Aorta (tissue), 5 donors: ENCODE results near the gene GOLGA8O. TPM values are rescaled to one million over a fixed set of nuclear protein-coding genes. Genes with fewer than 3 reads are reported as not detected.
A peak's percentile ranks its signal among the peaks of the same experiment; 100 is the strongest.
"Not testable (repeated sequence)": the region's sequence is repeated elsewhere in the genome, so short reads cannot be mapped to it uniquely, and the experiment has no call there.

Experiments used
- ATAC-seq: fragments of 200-7000 bp; cut with Tn5 transposase; one replicate; pipeline ENCODE4 v1.9.1; 2022; ENCODE audit warnings: moderate library complexity; ENCODE audit not compliant: low FRiP score
- DNase-seq, 2 donors: peaks; one replicate each; pipeline ENCODE4 v3.0.0-alpha.2; 2020
- H3K27ac ChIP-seq, 2 donors: one replicate each; pipeline ENCODE4 v1.5.1; 2013; ENCODE audit warnings: low read length in 2 of 2, mild to moderate bottlenecking in 2 of 2, moderate library complexity in 2 of 2, control low read depth in 1 of 2, inconsistent platforms in 1 of 2, low read depth in 1 of 2
- H3K27me3 ChIP-seq, 2 donors: one replicate each; pipeline ENCODE4 v1.6.1; 2013; ENCODE audit warnings: control low read depth in 1 of 2, low read length in 1 of 2, mild to moderate bottlenecking in 1 of 2, moderate library complexity in 1 of 2; ENCODE audit not compliant: insufficient read depth in 2 of 2, control insufficient read depth in 1 of 2
- H3K36me3 ChIP-seq, 2 donors: one replicate each; pipeline ENCODE4 v1.6.1; 2013; ENCODE audit warnings: control low read depth in 1 of 2, low read length in 1 of 2, mild to moderate bottlenecking in 1 of 2; ENCODE audit not compliant: insufficient read depth in 2 of 2, control insufficient read depth in 1 of 2
- H3K4me1 ChIP-seq, 2 donors: one replicate each; pipeline ENCODE4 v1.6.1; 2013; ENCODE audit warnings: low read length in 2 of 2, control low read depth in 1 of 2, mild to moderate bottlenecking in 1 of 2, moderate library complexity in 1 of 2; ENCODE audit not compliant: insufficient read depth in 2 of 2, control insufficient read depth in 1 of 2
- H3K4me3 ChIP-seq, 2 donors: one replicate each; pipeline ENCODE4 v1.5.1; 2013; ENCODE audit warnings: low read length in 2 of 2, control low read depth in 1 of 2, mild to moderate bottlenecking in 1 of 2
- H3K9me3 ChIP-seq: one replicate; pipeline ENCODE4 v1.6.1; 2013; ENCODE audit warnings: mild to moderate bottlenecking, low read length; ENCODE audit not compliant: control insufficient read depth
- WGBS, 2 donors: extraction: QIAGEN DNeasy Blood & Tissue Kit; methylation state at CpG; one replicate each; pipeline ENCODE4 v1.1.7; 2013; 5-methylcytosine and 5-hydroxymethylcytosine counted together
- intact Hi-C, 2 donors: fragments of 100-400 bp; cut with DNase I; formaldehyde crosslinking; loops; one replicate each; pipeline versions ENCODE4 v1.14.2 to v1.15.0; 2022
- polyA plus RNA-seq, 2 donors: library from polyadenylated mRNA; stranded (reverse); fragments of 200-250 nt; gene quantifications; one replicate each; pipeline ENCODE4 v1.2.3, GENCODE V29; 2013
- total RNA-seq, 2 donors: library from RNA; stranded (reverse); fragmentation: NEBNext Ultra II Directional; extraction: Animal tissue kit (Norgen Biotek cat#: 25700); gene quantifications; one replicate each; pipeline ENCODE4 v1.2.1, GENCODE V29; 2021
- donor health status: healthy with polysubstance abuse.
- donor health status: Bipolar disorder and iron deficiency.
- donor health status: DM: no; HTN: no; CAD: no.
- donor health status: DM: no; HTN: no; CAD: no.
- donor health status: DM: yes; HTN: yes; CAD: no.

Gene GOLGA8O
- total and polyA plus RNA-seq, 4 donors = 1.4 to 13.0 (median 3.0) TPM

DNA sequence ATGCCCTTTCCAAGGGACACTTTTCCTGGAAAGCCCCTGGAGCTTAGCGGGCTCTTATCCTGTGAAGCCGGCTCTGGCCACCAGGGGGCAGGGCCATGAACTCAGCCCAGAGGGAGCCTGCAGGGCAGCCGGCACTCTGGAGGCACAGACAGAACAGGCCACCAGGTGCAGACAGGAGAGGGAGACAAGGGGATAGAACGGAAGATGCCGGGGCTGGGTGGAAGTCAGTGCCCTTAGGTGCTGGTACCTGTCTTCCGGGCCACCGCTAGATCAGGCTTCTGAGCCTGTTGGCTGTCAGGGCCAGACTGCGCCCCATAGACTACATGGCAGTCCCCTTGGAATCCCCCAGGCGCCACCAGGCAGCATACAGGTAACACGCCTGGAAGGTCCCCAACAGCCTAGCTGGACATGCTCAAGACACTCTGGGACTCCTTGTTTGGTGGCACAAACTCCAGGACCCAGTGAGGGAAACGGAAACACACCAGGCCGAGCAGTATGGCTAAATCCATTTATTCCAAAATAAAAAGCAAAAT lies 14.9 kb downstream of the GOLGA8O start:
- H3K9me3 ChIP-seq, H3K36me3 ChIP-seq, ATAC-seq, H3K4me1 ChIP-seq, H3K27me3 ChIP-seq, H3K27ac ChIP-seq, intact Hi-C loops, H3K4me3 ChIP-seq, DNase-seq: not testable (repeated sequence)
- 38% methylated on average over 5 of the region's 12 CpGs; no CpG with 5 or more reads in 1 of the 2 donors for WGBS, 2 donors

GRCh38 chr15:32434102-32434963 lies 21.1 kb downstream of the GOLGA8O start:
- DNase-seq, H3K36me3 ChIP-seq, H3K4me3 ChIP-seq, H3K27me3 ChIP-seq, intact Hi-C loops, H3K27ac ChIP-seq, H3K9me3 ChIP-seq, H3K4me1 ChIP-seq: not testable (repeated sequence)
- peak; percentile 91 for ATAC-seq
- no CpG with 5 or more reads among the region's 73 CpGs for WGBS, 2 donors

- H3K4me1 ChIP-seq, H3K36me3 ChIP-seq, H3K9me3 ChIP-seq, ATAC-seq, H3K4me3 ChIP-seq, H3K27ac ChIP-seq, DNase-seq, intact Hi-C loops, H3K27me3 ChIP-seq: not testable (repeated sequence)
- 0% methylated on average over 1 of the region's 4 CpGs for WGBS, 2 donors
Observed at GRCh38 chr15:32427635-32428034, 27.8 kb downstream of the GOLGA8O start.

DNA sequence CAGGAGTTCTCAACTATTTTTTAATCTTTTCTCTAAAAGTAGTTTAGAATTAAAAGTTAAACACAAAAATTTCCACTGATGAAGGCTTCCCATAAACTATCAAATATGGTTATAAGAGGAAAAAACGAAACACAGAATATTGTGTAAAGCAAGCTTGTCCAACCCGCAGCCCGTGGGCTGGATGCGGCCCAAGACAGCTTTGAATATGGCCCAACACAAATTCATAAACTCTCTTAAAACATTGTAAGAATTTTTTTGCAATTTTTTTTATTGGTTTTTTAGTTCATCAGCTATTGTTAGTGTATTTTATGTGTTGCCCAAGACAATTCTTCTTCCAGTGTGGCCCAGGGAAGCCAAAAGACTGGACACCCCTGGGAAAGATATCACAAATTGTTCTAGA lies 28.9 kb downstream of the GOLGA8O start:
- intact Hi-C loops, H3K27ac ChIP-seq, H3K4me3 ChIP-seq, H3K27me3 ChIP-seq, H3K4me1 ChIP-seq, H3K9me3 ChIP-seq, H3K36me3 ChIP-seq: not testable (repeated sequence)
- DNase-seq (peak; percentile 58 to 65), ATAC-seq (peak; percentile 60)
- WGBS, 2 donors = 4 to 7% methylated on average over 4 of the region's 4 CpGs

DNA sequence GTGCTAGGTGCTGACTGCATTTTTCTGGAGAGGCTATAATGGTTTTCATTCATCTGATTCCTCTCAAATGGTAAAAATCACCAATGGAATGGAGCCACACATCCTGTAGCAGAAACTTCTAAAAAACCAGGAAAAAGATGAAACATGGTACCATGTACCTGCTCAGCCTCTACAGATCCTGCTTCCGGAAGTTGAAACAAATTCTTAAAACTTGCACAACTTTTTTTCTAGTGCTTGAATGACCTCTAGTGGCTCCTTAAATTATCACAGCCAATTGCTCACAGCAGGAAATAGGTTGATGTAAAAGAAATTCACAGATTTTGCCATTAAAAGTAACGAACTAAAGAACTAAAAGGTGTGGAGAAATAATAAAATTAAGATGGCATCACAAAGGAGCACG lies 47.5 kb downstream of the GOLGA8O start:
- H3K9me3 ChIP-seq, DNase-seq, H3K4me1 ChIP-seq, H3K36me3 ChIP-seq, intact Hi-C loops, ATAC-seq, H3K4me3 ChIP-seq, H3K27me3 ChIP-seq, H3K27ac ChIP-seq: not testable (repeated sequence)
- 4 to 6% methylated on average over 2 of the region's 3 CpGs for WGBS, 2 donors

- intact Hi-C loops = not testable (repeated sequence)
- WGBS, 2 donors = no CpG with 5 or more reads among the region's 8 CpGs
Observed at GRCh38 chr15:32403192-32403591, 52.2 kb downstream of the GOLGA8O start, which contains the start of gene GOLGA8K. GOLGA8K (minus strand) TSS chr15:32403292; CDS start chr15:32403194, 98 bp downstream.

GRCh38 chr15:32396522-32396921 lies 58.9 kb downstream of the GOLGA8O start:
- H3K9me3 ChIP-seq, ATAC-seq, H3K4me1 ChIP-seq, H3K36me3 ChIP-seq, H3K27me3 ChIP-seq, H3K27ac ChIP-seq, intact Hi-C loops, H3K4me3 ChIP-seq: not testable (repeated sequence)
- 96% methylated on average over 3 of the region's 8 CpGs; no CpG with 5 or more reads in 1 of the 2 donors for WGBS, 2 donors
- DNase-seq = peak in 1 of 2 donors; percentile 20

More at GRCh38 chr15:32403192-32403591, 52.2 kb downstream of the GOLGA8O start, which contains the start of gene GOLGA8K:
- H3K4me1 ChIP-seq, DNase-seq, H3K36me3 ChIP-seq, H3K27ac ChIP-seq, H3K4me3 ChIP-seq, H3K27me3 ChIP-seq, H3K9me3 ChIP-seq, ATAC-seq: not testable (repeated sequence)
